Measurements from ENCODE around the gene C15orf61.

Gene C15orf61

GRCh38 chr15:67551207-67551743 is 30.3 kb downstream of the C15orf61 start:
- no peak for DNase-seq (ENCODE audit: low spot score)

GRCh38 chr15:67554580-67554979 is 33.6 kb downstream of the C15orf61 start:
- DNase-seq (ENCODE audit: low spot score) = no peak

GRCh38 chr15:67556976-67557570 is 36.1 kb downstream of the C15orf61 start:
- DNase-seq (ENCODE audit: low spot score) = no peak

GRCh38 chr15:67558502-67558901 is 37.6 kb downstream of the C15orf61 start:
- DNase-seq (ENCODE audit: low spot score) = no peak

- DNase-seq (ENCODE audit: low spot score) = no peak
Measured at GRCh38 chr15:67559158-67559557, 38.2 kb downstream of the C15orf61 start.

- DNase-seq (ENCODE audit: low spot score) = no peak
Measured at GRCh38 chr15:67559576-67559975, 38.6 kb downstream of the C15orf61 start.

- DNase-seq (ENCODE audit: low spot score) = no peak
Measured at GRCh38 chr15:67560320-67560719, 39.4 kb downstream of the C15orf61 start.

- no peak for DNase-seq (ENCODE audit: low spot score)
Measured at GRCh38 chr15:67563092-67563491, 42.2 kb downstream of the C15orf61 start.

- DNase-seq (ENCODE audit: low spot score) = no peak
Measured at GRCh38 chr15:67564021-67564967, 43.4 kb downstream of the C15orf61 start.

GRCh38 chr15:67564968-67565345 is 44.0 kb downstream of the C15orf61 start:
- no peak for DNase-seq (ENCODE audit: low spot score)

- DNase-seq (ENCODE audit: low spot score) = no peak
Measured at GRCh38 chr15:67569668-67570067, 48.7 kb downstream of the C15orf61 start.

GRCh38 chr15:67570875-67571647 is 50.1 kb downstream of the C15orf61 start:
- no peak for DNase-seq (ENCODE audit: low spot score)

GRCh38 chr15:67571648-67572415 is 50.9 kb downstream of the C15orf61 start:
- DNase-seq (ENCODE audit: low spot score) = no peak

- no peak for DNase-seq (ENCODE audit: low spot score)
Measured at GRCh38 chr15:67573194-67573593, 52.3 kb downstream of the C15orf61 start.

- DNase-seq (ENCODE audit: low spot score) = no peak
Measured at GRCh38 chr15:67575039-67575502, 54.1 kb downstream of the C15orf61 start.

GRCh38 chr15:67578020-67578600 is 57.2 kb downstream of the C15orf61 start:
- DNase-seq (ENCODE audit: low spot score) = no peak

- DNase-seq (ENCODE audit: low spot score) = no peak
Measured at GRCh38 chr15:67579164-67579563, 58.2 kb downstream of the C15orf61 start.

Measured in D341Med (cell line).